KBM-7 (cell line): ENCODE measurements around the gene GJA4.

ENCODE experiments used
- DNase-seq: peaks from one replicate; pipeline ENCODE4 v3.0.0-alpha.2; 2015
- in situ Hi-C: fragments of 300-500 bp; cut with MboI; formaldehyde crosslinking; loops from 2 replicates; pipeline ENCODE4 v1.14.3; 2020; ENCODE audit warnings: low sequenced_read_pairs, low pct_unique_long_range_greater_than_20kb, mixed read lengths

Gene GJA4

GRCh38 chr1:34825455-34826091 lies 32.8 kb downstream of the GJA4 start:
- in situ Hi-C loops = no loop called here
- DNase-seq = no peak

GRCh38 chr1:34827341-34827941 lies 34.6 kb downstream of the GJA4 start:
- in situ Hi-C loops = no loop called here

GRCh38 chr1:34828611-34829010 lies 35.8 kb downstream of the GJA4 start:
- DNase-seq = no peak
- in situ Hi-C loops = no loop called here

More at GRCh38 chr1:34827341-34827941, 34.6 kb downstream of the GJA4 start:
- DNase-seq = no peak

- in situ Hi-C loops = no loop called here
- DNase-seq = no peak
These were observed 36.5 kb downstream of the GJA4 start for GRCh38 chr1:34829250-34829649.

- no peak for DNase-seq
- in situ Hi-C loops = no loop called here
These were observed 39.0 kb downstream of the GJA4 start for GRCh38 chr1:34831721-34832246.

- in situ Hi-C loops = no loop called here
- DNase-seq = no peak
These were observed 40.9 kb downstream of the GJA4 start for GRCh38 chr1:34833711-34834110.

- no peak for DNase-seq
- in situ Hi-C loops = no loop called here
These were observed 46.9 kb downstream of the GJA4 start for GRCh38 chr1:34839526-34840305.

- in situ Hi-C loops = no loop called here
- no peak for DNase-seq
These were observed 47.6 kb downstream of the GJA4 start for GRCh38 chr1:34840426-34840825.

GRCh38 chr1:34842073-34842472 lies 49.3 kb downstream of the GJA4 start:
- in situ Hi-C loops = no loop called here
- DNase-seq = no peak

- DNase-seq = no peak
- in situ Hi-C loops = no loop called here
These were observed 50.2 kb downstream of the GJA4 start for GRCh38 chr1:34842952-34843371.

GRCh38 chr1:34843392-34844251 lies 50.8 kb downstream of the GJA4 start:
- in situ Hi-C loops = no loop called here
- DNase-seq = no peak

- in situ Hi-C loops = no loop called here
- DNase-seq = no peak
These were observed 51.4 kb downstream of the GJA4 start for GRCh38 chr1:34844252-34844634.
